Peyer's patch (tissue), 4 donors: ENCODE data around the gene GOSR2. TPM values are rescaled to one million over a fixed set of nuclear protein-coding genes. Genes with fewer than 3 reads are reported as not detected.

Experiments
- DNase-seq, 3 donors: peaks; one replicate each; pipeline ENCODE4 v3.0.0-alpha.2; 2017 to 2019
- H3K27ac ChIP-seq, 4 donors: fragments of 200-600 bp; sonication (generic); one replicate each; pipeline ENCODE4 v1.5.1; 2016 to 2019
- H3K27me3 ChIP-seq, 2 donors: fragments of 200-600 bp; sonication (generic); one replicate each; pipeline ENCODE4 v1.5.1; 2019
- H3K36me3 ChIP-seq, 3 donors: fragments of 200-600 bp; sonication (generic); one replicate each; pipeline ENCODE4 v1.5.1; 2016 to 2019
- H3K4me1 ChIP-seq, 4 donors: fragments of 200-600 bp; sonication (generic); one replicate each; pipeline ENCODE4 v1.5.1; 2016 to 2019
- H3K4me3 ChIP-seq, 4 donors: fragments of 200-600 bp; sonication (generic); 1 replicate in 3 of 4; 2 replicates in 1 of 4; pipeline ENCODE4 v1.5.1; 2016 to 2019; ENCODE audit warnings: mild to moderate bottlenecking in 1 of 4
- H3K9me3 ChIP-seq, 4 donors: fragments of 200-600 bp; sonication (generic); one replicate each; pipeline ENCODE4 v1.5.1; 2016 to 2019; ENCODE audit warnings: mild to moderate bottlenecking in 1 of 4
- POLR2A ChIP-seq, 2 donors: fragments of 450-650 bp; IDR thresholded peaks; one replicate each; pipeline ENCODE4 v1.5.1; 2017; ENCODE audit warnings: antibody characterized with exemption in 2 of 2, mild to moderate bottlenecking in 2 of 2, moderate library complexity in 2 of 2
- total RNA-seq, 4 donors: library from RNA; depleted of rRNA; stranded (reverse); fragments of >200 nt; gene quantifications; one replicate each; pipeline ENCODE4 v1.1.0, GENCODE V29; 2016
- TF ChIP-seq, protein P1 (sequence below), 6 experiments: fragments of 450-650 bp in 4 of 6; fragments of 200-600 bp in 2 of 6; sonication (generic) in 1 of 6; IDR thresholded peaks; one replicate each; pipeline ENCODE4 v1.5.1; 2017 to 2019; ENCODE audit warnings: antibody characterized with exemption in 6 of 6, mild to moderate bottlenecking in 3 of 6, moderate library complexity in 1 of 6

The GOSR2 gene
- total RNA-seq, 4 donors from 2014 or later, result 77.6 to 148 (median 121) TPM

DNA sequence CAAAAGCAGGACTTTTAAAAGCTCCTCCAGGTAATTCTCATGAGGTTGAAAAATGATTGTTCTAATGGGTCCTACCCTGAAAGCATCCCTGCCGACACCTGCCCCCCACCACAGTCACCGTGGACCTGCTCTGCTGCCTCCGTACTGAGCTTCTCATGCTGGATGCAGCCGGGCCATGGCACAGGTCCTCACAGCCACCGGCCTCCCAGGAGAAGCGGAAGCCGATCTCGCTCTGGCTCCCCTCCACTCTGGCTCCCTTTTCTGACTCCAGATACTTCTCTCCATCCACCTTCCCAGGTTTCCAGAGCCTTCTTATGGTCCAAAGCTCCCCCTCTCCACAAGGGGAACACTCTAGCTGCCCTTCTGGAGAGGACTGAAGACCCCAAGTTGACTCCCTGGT is 45.9 kb downstream of the GOSR2 start:
- DNase-seq, result no peak
- H3K4me1 ChIP-seq, result no peaks in the 10 kb centered on the region
- no peaks in the 10 kb centered on the region for H3K27me3 ChIP-seq
- H3K4me3 ChIP-seq, result no peak overlapping the region
- H3K9me3 ChIP-seq, result no peaks in the 10 kb centered on the region
- no peak overlapping the region for H3K27ac ChIP-seq
- no peak for TF ChIP-seq POLR2A (IDR thresholded peaks at IDR 0.05)
- TF ChIP-seq, protein P1, sequence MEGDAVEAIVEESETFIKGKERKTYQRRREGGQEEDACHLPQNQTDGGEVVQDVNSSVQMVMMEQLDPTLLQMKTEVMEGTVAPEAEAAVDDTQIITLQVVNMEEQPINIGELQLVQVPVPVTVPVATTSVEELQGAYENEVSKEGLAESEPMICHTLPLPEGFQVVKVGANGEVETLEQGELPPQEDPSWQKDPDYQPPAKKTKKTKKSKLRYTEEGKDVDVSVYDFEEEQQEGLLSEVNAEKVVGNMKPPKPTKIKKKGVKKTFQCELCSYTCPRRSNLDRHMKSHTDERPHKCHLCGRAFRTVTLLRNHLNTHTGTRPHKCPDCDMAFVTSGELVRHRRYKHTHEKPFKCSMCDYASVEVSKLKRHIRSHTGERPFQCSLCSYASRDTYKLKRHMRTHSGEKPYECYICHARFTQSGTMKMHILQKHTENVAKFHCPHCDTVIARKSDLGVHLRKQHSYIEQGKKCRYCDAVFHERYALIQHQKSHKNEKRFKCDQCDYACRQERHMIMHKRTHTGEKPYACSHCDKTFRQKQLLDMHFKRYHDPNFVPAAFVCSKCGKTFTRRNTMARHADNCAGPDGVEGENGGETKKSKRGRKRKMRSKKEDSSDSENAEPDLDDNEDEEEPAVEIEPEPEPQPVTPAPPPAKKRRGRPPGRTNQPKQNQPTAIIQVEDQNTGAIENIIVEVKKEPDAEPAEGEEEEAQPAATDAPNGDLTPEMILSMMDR (IDR thresholded peaks at IDR 0.05), result no peak
- H3K36me3 ChIP-seq, result no peaks in the 10 kb centered on the region

DNA sequence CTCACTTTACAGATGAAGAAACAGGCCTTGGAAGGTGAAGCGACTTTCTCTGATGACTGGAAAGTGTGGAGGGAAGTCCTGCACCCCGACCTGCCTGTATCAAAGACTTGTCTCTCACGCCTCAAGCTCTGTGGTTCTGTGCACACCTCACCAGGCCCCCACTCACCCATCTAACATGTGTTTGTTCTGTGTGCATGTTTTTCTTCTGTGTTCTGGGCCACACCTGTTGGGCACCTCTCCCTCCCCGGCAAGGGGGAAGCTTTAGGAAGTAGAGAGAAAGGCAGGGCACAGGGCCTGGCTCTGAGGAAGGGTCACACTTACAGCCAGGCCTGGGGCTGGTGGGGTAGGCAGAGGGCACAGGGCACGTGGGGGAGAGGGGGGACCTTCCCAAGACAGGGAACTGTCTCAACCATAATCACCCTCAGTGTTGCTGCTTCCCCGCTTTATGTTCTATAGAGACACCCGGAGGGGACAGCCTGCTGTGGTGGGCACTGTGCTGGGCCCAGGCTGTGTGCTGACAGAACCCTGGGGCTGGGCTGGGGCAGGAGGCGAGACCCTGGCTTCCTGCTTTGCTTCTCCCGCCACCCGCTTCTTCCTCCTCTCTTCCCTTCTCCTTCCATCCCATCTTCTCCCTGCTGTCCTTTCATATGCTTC is 48.8 kb downstream of the GOSR2 start:
- Histone ChIP-seq H3K27me3 (no peaks in the 10 kb centered on the region), H3K9me3 (no peaks in the 10 kb centered on the region), H3K4me3 (no peak overlapping the region), H3K36me3 (no peaks in the 10 kb centered on the region), H3K27ac (no peak overlapping the region), H3K4me1 (no peaks in the 10 kb centered on the region)
- TF ChIP-seq, protein P1 (IDR thresholded peaks at IDR 0.05), result no peak
- no peak for DNase-seq

DNA sequence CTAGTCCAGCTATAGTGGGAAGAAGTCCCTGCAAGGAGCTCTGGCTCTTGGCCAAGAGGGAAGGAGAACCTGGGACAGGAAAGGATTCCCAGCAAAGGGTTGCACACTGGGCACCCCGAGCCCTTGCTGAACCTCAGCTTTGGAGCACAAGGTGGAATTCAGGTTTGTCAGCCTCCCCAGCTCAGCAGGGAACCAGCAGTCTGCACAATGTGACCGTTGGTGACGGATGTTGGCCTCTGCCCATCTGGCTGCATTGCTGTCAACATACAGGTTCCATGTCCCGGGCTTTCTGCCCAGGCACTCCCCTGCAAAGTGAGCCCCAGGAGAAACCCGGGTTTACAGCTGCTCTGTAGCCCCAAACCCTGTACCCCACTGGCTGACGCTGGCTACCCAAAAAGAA is 49.4 kb downstream of the GOSR2 start:
- H3K36me3 ChIP-seq, result no peaks in the 10 kb centered on the region
- no peaks in the 10 kb centered on the region for H3K4me1 ChIP-seq
- no peaks in the 10 kb centered on the region for H3K9me3 ChIP-seq
- no peak overlapping the region for H3K4me3 ChIP-seq
- no peak for DNase-seq
- H3K27ac ChIP-seq, result no peak overlapping the region
- H3K27me3 ChIP-seq, result no peaks in the 10 kb centered on the region
- TF ChIP-seq POLR2A (IDR thresholded peaks at IDR 0.05), result no peak
- TF ChIP-seq, protein P1 (IDR thresholded peaks at IDR 0.05), result no peak

DNA sequence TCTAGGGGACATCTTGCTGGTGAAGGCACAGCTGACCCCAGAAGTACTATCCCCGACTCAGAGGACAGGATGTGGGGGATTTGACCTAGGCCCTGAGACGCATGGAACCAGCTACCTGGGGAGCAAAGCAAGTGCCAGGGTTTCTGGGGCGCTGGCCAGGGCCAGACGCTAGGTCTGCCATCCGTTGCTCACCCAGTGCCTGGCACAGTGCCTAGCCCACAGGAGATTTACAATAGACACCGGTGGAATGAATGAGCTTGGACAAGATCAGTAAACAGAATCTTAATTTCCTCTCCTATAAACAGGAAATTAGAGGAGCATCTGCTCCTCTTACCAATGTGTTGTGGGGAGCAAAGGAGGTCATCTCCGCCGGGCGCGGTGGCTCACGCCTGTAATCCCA is 51.1 kb downstream of the GOSR2 start:
- H3K36me3 ChIP-seq, result no peaks in the 10 kb centered on the region
- no peaks in the 10 kb centered on the region for H3K9me3 ChIP-seq
- no peak for DNase-seq
- peaks cover 0 to 13% (median 9%) of the 10 kb centered on the region in 4 donors for H3K4me1 ChIP-seq
- H3K27ac ChIP-seq, result no peak overlapping the region
- no peak overlapping the region for H3K4me3 ChIP-seq
- H3K27me3 ChIP-seq, result peaks cover 0 to 16% of the 10 kb centered on the region in 2 donors
- TF ChIP-seq POLR2A (IDR thresholded peaks at IDR 0.05), result no peak
- TF ChIP-seq, protein P1 (IDR thresholded peaks at IDR 0.05), result no peak

DNA sequence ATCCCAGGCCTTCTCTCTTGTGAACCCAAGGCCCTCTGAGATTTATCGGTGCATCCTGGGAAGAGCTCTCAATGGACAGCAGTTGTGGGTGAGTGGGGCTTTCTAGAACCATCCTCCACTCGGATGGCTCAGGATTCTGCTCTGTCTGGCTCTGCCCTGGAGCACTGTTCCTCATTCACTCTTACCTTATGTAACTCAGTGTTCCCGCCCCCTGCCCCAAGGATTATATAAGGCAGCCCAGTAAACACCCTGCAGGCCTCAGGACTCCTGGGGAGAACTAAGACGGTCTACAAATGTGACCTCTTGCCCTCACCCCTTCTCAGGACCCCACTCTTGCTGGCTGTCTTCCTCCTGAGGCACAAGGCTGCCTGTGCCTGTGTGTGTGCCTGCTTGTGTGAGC is 52.3 kb downstream of the GOSR2 start:
- Histone ChIP-seq H3K27ac (no peak overlapping the region), H3K9me3 (no peaks in the 10 kb centered on the region), H3K4me1 (peaks cover 0 to 20% (median 14%) of the 10 kb centered on the region in 4 donors), H3K27me3 (peaks cover 0 to 18% of the 10 kb centered on the region in 2 donors), H3K36me3 (no peaks in the 10 kb centered on the region), H3K4me3 (no peak overlapping the region)
- no peak for DNase-seq
- TF ChIP-seq, protein P1 (IDR thresholded peaks at IDR 0.05), result no peak
- no peak for TF ChIP-seq POLR2A (IDR thresholded peaks at IDR 0.05)
